ENCODE data around the gene TIMM17A.
"Not testable (repeated sequence)": the region's sequence is repeated elsewhere in the genome, so short reads cannot be mapped to it uniquely, and the experiment has no call there.

The TIMM17A gene

DNA sequence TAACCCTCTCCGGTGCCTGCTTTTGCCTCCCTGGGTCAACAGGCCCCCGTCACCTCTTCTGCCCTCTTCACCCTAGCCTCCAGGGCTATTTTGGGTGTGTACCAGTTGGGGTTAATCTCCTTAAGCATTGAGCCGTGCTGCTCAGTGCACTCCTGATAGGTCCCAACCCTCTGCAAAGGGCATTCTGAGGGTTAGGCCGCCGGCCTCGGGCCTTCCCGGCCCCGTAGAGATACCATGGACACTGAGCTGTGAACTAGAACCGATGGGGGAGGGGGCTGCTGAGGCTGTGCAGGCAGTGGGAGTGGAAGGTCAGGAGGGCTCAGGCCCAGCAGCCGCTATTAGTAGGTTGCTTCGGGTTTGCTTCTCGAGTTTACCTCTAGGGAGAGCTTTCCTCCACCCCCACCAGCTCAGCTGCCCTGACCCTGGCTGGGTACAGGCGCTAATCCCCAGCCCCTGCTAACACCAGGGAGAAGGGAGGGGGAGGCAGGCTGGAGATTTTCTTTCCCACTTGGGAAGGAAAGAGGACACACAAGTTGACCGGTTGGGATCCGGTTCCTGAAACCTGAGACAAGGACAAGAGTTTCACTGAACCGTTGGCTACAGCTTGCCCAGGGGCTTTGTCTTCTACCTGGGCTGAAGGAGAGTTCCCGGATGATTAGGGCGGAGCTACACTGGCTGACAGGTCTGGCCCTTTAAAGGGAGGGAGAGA lies 13.7 kb upstream of the TIMM17A start:
- DNase-seq, result no peak

DNA sequence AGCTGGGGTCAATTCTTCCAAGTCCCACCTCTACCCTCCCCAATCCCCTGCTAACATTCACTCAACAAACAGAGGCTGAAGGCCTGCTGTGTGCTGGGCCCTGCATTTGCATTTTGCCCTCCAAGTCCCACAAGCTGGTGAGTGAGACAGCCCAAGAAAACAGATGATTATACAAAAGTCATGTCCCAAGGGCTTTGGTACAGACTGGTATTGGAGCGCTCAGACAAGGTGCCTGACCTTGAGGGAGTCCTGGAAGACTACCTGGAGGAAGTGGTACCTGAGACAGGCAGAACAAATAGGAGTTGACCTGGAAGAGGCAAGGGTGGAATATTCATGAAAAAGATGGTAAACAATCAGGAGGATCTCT lies 13.2 kb upstream of the TIMM17A start:
- no peak for DNase-seq

GRCh38 chr1:201944002-201944401 lies 11.3 kb upstream of the TIMM17A start:
- DNase-seq, result no peak

GRCh38 chr1:201944639-201945038 lies 10.7 kb upstream of the TIMM17A start:
- DNase-seq, result no peak

DNA sequence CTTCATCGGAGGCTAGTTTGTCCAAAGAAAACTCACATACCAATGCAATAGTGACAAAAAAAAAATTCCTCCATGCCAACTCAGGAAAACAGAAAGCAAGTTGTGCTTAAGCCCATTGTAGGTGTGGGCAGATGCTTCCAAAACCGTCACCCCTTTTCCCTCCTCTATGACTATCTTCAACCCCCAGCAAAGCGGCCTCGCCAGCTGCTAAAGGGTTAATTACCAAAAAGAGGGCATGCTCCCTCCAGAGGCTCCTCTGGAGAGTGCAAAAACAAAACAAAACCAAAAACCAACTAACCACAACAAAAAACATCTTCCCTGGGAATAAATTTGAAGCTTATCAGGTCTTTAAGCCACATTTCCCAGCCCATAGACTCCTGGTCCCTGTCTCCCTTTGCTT lies 10.1 kb upstream of the TIMM17A start:
- DNase-seq, result no peak

GRCh38 chr1:201945863-201946223 lies 9.5 kb upstream of the TIMM17A start:
- no peak for DNase-seq

DNA sequence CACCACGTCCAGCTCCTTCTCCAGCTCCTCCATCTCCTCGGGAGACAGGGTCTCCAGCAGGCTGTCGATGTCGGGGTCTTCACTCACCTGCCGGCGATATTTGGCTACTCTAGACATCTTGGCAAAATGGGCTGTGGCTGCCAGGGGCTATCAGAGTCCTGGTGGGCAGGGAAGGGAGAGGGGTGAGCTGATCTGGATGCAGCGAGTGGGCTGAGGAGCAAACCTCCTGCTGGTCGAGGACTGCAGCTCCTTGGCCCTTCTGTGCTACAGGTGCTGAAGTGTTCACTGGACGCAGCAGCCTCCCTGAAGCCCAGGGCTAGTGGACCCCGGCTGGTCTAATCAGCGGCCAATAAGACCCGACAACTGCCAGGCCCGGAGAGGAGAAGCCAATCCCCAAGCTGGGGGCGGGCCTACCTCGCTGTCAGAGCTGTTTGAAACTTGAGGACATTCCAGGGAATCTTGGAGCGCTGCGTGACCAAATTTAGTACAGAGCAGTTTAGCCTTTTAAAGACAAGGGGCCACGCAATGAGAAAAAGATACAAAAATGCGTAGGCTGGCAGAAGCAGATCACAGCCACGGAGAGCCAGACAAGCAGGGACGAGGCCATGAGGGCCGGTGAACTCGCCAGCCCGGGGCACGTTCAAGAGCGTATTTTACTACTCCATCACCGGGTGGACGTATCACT lies 8.9 kb upstream of the TIMM17A start, which contains the start of gene LMOD1:
Gene LMOD1, minus strand, starts transcription at position 325 of the 685 bp plus-strand sequence. Its CDS starts 208 bp downstream, at position 117.
- peak; percentile 40 to 72 for DNase-seq

DNA sequence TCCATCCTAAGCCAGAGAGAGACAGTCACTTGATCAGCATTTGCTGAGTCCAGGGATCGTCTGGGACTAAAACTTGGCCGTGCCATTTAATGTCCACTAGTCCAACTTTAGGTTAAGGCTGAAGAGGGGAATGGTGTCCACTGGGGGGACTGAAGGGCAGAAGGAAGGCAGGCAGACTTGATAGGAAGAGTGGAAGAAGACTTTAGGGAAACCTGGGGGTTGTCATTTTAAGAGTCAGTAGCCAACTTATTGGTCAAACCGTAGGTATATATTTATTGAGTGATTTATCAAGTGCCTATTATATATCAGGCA lies 7.7 kb upstream of the TIMM17A start:
- no peak for DNase-seq

DNA sequence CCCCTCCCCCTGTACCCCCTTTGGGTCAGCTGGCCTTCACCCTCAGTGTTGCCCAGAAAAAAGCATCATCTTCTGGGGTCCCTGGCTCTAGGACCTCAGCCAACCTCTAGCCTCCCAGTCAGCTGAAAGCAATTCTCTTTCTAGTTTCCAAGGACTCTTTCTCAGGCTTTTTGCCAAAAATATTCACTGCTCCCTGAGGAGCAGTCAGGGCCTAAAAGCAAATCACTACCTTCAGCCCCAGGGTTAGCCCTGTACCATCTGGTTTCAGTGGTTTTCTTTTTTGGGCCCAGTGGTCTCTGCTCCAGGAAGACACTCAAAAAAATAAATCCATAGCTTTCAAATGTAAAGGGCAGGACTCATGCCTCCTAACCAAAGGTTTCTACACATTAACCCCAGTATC lies 5.8 kb upstream of the TIMM17A start:
- no peak for DNase-seq

DNA sequence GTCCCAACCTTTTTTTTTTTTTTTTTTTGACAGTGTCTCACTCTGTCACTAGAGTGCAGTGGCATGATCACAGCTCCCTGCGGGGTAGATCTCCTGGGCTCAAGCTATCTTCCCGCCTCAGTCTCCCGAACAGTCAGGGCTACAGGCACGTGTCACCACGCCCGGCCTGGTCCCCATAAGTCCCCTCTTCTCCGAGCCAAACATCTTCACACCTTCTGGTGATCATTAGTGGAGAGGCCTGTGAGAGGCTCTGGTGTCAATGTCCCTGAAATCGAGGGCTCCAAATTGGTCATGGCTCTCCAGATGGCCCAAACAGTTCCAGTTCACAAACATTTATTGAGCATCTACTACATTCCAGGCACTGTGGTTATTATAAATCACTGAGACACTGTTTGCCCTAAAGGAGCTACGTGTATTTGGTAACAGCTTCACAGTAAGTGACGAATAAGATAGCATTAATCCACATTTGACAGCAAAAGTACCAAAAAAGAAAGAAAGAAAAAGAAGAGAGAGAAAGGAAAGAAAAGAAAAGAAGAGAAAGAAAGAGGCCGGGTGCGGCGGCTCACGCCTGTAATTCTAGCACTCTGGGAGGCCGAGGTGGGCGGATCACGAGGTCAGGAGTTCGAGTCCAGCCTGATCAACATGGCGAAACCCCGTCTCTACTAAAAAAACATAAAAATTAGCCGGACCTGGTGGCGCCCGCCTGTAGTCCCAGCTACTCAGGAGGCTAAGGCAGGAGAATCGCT lies 867 bp upstream of the TIMM17A start:
- no peak for DNase-seq

DNA sequence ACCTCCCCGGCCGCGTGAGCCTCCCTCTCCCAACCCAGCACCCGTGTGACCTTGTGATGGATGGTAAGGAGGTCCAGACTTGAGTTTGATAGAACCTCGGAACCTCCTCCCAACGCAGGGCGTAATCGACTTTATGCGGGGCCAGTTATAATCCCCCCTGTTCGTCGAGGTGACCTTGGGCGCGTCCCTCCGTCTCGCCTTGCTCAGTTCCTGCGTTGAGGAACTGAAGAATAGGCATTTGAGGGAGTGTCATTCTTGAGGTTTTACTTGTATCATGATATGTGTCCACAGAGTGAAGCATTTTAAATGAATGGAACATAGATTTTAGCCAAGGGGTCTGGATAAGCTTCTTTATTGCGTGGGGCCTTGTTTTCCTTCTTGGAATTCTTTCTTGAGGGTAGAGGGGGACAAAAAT lies 433 bp downstream of the TIMM17A start:
- DNase-seq, result no peak

DNA sequence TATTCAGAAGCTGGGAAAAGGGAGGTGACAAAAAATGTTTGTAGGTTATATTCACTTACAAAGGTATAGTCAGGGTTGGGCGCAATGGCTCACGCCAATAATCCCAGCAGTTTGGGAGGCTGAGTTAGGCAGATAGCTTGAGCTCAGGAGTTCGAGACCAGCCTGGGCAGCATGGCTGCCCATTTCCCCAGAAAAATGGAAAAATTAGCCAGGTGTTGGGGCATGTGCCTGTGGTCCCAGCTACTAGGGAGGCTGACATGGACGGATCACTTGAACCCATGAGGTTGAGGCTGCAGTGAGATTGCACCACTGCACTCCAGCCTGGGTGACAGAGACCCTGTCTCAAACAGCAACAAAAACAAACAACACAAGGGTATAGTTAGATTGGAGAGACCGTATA lies 3.0 kb downstream of the TIMM17A start:
- DNase-seq, result no peak

DNA sequence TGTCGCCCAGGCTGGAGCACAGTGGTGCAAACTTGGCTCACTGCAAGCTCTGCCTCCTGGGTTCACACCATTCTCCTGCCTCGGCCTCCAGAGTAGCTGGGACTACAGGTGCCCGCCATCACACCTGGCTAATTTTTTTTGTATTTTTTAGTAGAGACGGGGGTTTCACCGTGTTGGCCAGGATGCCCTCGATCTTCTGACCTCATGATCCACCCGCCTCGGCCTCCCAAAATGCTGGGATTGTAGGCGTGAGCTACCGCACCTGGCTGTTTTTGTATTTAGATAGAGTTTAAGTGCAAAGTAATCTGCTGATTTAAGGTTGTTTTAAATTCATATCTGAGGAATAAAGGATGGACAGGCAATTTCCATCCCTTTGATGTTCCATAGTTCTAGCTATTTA lies 7.1 kb downstream of the TIMM17A start:
- not testable (repeated sequence) for DNase-seq

DNA sequence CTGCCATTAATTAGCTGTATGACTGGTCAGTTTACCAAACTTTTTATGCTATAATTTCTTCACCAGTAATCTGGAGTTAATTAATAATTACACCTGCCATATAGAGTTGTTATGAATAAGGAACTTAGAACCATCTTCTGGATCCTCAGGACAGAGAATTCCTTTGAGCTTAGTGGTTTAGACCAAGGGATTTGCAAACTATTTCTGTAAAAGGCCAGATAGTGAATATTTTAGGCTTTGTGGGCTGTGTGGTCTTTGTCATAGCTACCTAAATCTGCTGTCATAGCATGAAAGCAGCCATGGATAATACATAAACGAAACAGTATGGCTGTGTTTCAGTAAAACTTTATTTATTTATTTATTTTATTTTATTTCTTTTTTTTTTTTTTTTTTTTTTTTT lies 9.0 kb downstream of the TIMM17A start:
- no peak for DNase-seq

- no peak for DNase-seq
Observed at GRCh38 chr1:201966171-201966570, 10.9 kb downstream of the TIMM17A start.

GRCh38 chr1:201968202-201968925 lies 13.1 kb downstream of the TIMM17A start:
- no peak for DNase-seq

- no peak for DNase-seq
Observed at GRCh38 chr1:201970334-201971159, 15.2 kb downstream of the TIMM17A start.

DNA sequence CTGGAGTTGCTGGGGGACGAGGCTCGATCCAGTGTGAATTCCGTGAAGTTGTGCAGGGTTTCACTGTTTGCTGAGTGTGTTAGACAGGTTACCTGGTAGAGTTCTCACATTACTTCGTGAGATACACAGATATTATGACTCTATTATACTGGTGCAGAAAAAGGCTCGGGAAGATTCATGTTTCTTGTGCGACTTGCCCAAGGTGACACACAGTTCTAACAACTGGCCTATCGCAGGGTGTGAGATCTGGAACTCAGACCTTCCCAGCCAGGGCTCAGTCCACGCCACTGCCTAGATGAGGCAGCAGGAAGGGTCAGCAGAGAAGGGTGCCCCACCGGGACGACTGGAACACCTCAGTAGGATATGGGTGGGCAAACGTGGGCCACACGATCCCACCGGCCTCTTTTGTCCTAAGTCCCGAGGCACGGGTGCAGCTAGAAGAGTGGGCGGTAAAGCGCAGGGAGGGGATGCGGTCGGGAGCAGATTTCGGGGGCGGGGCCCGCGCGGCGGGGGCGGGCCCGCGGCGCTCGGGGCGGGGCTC lies 26.8 kb downstream of the TIMM17A start:
- peak; percentile 23 to 35 for DNase-seq

GRCh38 chr1:201982623-201983379 lies 27.5 kb downstream of the TIMM17A start, which contains the start of gene RNPEP:
Gene RNPEP (plus strand): TSS chr1:201982648. CDS start chr1:201982667, 19 bp downstream.
- peak; percentile 39 to 52 for DNase-seq

DNA sequence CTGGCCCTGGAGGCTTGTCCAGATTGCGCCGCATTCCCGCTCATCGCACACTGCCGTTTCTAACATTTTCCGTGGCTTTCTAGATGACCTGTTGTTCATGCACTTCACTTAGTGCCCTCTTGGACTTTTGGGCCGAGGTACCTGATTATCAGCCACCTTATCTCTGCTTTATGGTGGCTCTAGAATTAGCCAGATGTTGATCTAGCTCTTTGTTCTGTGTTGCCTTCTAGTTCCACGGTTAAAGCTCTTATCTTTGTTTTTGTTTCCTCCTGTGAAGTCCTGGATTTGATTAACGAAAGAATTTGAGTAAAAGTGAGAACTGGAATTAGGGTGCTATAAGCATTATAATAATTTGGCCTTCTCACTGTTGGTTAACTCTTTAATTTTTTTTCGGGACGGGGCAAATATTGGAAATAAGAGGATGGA lies 28.1 kb downstream of the TIMM17A start:
- no peak for DNase-seq

DNA sequence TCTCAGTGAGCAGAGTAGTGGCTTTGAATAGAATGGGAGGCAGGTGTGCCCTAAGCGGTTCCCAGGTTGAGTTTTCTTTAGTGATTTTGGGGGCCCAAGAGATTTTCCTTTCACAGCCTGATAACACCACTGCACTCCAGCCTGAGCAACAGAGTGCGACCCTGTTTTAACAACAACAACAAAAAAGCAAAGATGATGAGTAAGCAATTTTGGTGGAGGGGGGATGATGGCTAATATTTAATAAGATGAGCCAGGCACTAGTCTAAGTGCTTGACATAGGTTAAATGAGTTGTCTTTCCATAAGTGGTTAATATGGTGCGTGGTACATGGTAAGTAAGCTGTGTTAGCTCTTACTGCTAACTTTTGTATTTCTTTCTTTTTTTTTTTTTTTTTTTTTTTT lies 29.1 kb downstream of the TIMM17A start:
- DNase-seq, result no peak

Measured in SHP77 (cell line).